ENCODE data around the gene AGFG2.

AGFG2 gene

DNA sequence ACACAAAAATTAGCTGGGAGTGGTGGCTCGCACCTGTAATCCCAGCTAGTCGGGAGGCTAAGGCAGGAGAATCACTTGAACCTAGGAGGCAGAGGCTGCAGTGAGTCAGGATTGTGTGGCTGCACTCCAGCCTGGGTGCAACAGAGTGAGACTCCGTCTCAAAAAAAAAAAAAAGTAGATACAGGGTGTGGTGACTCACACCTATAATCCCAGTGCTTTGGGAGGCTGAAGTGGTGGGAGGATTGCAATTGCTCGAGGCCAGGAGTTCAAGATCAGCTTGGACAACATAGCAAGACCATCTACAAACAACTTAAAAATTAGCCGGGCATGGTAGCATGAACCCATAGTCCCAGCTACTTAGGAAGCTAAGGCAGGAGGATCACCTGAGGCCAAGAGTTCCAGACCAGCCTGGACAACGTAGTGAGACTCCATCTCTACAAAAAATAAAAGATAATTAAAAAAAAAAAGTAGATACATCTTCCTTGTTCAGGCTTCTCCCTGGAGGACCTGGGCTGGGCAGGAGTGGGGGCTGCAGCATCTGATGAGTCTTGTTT, 75.4 kb downstream of the AGFG2 start:
- DNase-seq, result no peak
